NCI-H128 (cell line): ENCODE data around the gene FAM187B.

Experiments
- DNase-seq: peaks from one replicate; lab custom pipeline; 2025; ENCODE audit not compliant: unreplicated experiment; lab: John Stamatoyannopoulos, UW

Gene FAM187B

DNA sequence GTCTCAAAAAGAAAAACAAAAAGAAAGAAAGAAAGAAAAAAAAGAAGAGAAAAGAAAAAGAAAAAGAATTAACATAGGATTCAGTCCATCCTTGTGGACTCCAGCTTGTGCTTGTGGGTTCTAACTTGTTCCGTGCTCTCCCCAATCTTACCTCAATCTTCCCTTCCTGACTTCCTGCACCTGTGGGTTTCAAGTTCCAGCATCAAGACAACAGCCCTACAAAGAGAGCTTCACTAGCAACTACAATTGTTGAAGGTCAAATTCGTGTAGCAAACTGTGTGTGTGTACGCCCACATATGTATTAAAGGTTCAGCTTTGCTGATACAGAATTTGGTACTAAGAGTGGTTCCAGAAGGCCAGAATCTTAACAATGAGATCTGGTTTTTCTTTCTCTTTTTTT, 48.7 kb downstream of the FAM187B start:
- DNase-seq: no peak

DNA sequence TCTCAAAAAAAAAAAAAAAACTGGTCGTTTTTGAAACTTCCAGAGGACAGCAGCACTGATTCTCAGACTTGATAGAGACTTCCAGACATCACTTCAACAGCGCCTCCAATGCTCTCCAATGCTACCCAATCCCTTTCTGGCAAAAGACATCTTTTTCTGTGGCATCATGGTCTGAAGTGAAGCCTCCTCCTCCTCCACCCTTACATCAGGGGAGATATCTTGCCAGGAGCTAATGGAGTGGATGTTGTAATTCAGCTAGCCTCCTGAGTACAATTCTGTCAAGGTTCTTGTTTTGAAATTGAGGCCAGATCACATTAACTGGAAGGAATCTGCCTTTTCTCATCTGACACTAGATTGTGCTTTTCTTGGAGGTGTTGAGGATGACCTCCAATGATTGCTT, 49.8 kb downstream of the FAM187B start:
- no peak for DNase-seq

DNA sequence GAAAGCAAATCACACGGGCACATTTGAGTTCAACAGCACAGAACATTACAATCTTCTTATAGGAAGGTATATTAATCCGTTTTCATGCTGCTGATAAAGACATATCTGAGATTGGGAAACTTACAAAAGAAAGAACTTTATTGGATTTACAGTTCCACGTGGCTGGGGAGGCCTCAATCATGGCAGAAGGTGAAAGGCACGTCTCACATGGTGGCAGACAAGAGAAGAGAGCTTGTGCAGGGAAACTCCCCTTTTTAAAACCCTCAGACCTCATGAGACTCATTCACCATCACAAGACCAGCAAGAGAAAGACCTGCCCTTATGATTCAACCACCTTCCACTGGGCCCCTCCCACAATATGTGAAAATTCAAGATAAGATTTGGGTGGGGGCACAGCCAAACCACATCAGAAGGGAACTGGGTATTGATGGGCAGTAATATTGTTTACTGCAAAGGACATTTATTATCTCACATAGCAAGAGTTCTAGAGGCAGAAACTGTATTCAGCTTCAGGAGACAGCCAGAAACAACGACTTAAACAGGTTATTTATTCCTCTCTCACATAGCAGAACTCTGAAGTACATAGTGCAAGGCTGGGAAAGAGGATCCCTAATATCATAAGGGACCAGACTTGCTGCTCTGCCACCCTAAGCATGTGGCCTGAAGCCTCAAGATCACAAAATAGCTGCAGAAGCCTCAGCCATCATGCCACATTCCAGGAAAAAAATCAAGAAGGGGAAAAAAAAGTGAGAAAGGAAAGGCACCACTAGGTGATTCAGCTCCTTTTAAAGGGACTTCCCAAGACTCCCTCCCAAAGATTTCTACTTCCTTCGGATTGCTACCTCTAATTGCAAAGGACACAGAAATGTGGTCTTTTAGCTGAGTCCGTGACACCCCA, 50.9 kb downstream of the FAM187B start:
- DNase-seq: no peak

DNA sequence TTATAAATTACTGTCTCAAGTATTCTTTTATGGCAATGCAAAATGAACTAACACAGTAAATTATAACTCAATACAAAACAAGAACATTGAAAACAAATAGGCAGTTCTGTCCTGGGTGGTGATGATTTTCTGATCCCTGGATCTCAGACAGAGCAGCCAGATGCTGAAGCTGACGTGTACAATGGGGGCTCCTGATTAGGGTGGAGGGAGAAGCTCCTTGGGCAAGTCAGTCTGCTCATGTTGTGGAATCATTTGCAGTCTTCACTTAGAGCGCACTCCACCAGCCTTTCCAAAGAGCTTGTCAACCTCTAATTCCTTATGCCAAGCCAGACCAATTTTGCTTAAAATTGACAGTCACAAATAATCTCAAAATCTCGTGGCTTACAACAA, 52.4 kb downstream of the FAM187B start:
- no peak for DNase-seq
